Stimulated activated CD8-positive, alpha-beta memory T cell treated with anti-CD3 and anti-CD28 coated beads, Interleukin-4, amount 100 ng/mL, for 4 hours (primary cell): ENCODE measurements around the gene GPR132.
"Not testable (repeated sequence)": the region's sequence is repeated elsewhere in the genome, so short reads cannot be mapped to it uniquely, and the experiment has no call there.

Experiments used
- DNase-seq, 2 donors: peaks; one replicate each; pipeline ENCODE4 v3.0.0-alpha.2; 2020; ENCODE audit warnings: low read depth in 2 of 2, low spot score in 1 of 2

Gene GPR132

DNA sequence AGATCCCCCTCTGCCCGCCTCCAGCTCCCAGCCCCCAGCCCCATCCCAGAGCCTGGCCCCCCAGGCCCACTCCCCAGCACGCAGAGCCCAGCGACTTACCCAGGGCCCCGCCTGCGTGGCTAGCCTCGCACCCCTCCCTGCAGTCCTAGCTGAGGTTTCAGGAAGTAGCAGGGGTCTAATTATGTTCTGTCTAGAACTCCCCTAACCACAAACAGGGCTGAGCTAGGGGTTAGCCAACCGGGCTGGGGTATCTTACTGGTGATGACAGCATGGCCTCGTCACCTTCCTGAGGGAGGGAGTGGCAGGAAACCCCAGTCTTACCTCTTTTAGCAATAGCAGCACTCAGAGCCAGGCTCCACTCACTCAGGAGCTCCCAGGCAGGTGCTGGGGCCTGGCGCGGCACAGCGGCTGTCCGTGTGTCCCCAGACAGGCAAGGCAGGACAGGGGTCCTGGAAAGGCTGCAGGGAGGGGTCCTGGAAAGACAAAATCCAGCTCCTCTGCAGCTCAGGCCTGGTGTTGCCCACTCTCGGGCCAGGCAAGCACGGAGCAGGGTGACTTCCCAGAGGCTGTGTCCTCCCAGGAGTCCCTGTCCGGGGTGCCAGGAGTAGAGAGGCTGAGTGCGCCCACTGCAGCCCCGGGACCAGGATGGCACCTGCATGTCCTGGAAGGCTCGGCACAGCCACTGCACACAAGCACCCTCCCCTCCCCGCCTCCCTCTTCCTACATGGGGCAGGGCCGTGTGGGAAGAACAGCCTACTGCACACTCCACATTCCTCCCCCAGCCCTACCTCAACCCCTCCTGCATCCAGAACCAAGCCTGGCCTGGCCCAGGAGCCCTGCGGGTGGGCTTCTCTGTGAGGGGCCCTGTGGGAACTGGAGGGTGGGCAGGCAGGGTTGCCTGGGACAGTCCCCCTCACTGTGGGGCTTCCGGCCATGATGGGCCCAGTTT lies at the start of gene GPR132:
Gene GPR132 (minus strand): TSS at position 151 of the 949 bp plus-strand sequence. CDS start 10,010 bp downstream, outside the sequence.
- peak; percentile 63 to 82 for DNase-seq

- DNase-seq: not testable (repeated sequence)
These were observed 44.0 kb upstream of the GPR132 start for GRCh38 chr14:105109243-105109642.

DNA sequence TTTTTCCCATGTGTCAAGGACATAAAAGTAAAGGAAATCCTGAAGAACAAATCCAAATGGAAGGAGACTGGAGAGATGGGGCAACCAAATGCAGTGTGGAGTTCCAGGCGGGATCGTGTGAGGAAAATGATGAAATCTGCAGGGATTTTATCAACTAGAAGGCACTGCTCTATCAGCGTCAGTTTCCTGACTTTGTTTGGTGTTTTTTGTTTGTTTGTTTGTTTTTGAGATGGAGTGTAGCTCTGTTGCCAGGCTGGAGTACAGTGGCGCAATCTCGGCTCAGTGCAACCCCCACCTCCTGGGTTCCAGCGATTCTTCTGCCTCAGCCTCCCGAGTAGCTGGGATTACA lies 43.3 kb upstream of the GPR132 start:
- no peak for DNase-seq

DNA sequence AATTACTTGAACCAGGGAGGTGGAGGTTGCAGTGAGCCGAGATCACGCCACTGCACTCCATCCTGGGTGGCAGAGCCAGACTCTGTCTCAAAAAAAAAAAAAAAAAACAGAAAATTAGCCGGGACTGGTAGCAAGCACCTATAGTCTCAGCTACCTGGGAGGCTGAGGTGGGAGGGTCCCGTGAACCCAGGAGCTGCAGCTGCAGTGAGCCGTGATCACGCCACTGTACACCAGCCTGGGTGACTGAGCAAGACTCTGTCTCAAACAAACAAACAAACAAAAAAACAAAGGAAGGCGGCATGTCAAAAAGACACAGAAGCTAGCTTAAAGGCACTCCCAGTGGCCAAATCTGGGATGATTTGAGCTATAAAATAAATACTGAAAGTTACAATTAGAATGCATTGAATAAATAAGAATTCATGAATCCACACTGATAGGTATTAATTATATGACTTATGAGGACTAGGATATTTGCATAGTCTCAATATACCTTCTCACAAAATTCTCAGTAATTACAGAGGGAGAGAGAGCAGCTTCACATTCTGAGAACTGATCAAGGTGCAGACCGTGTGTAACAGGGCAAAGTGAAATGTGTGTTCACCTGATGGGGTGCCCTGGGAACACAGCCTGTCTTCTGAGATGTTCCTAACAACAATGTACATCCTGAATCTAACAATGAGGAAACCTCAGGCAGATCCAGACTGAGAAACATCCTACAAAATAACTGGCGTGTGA lies 42.7 kb upstream of the GPR132 start:
- DNase-seq: no peak

DNA sequence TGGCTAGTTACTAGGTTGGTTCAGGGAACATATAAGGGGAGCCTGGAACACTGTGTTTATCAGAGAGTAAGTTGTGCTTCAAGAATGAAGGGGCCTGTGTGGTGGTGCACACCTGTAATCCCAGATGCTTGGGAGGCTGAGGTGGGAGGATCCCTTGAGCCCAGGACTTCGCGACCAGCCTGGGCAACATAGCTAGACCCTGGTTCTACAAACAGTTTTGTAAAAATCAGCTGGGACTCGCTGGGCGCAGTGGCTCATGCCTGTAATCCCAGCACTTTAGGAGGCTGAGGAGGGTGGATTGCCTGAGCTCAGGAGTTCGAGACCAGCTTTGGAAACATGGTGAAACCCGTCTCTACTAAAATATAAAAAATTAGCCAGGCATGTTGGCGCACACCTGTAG lies 42.1 kb upstream of the GPR132 start:
- DNase-seq: no peak

DNA sequence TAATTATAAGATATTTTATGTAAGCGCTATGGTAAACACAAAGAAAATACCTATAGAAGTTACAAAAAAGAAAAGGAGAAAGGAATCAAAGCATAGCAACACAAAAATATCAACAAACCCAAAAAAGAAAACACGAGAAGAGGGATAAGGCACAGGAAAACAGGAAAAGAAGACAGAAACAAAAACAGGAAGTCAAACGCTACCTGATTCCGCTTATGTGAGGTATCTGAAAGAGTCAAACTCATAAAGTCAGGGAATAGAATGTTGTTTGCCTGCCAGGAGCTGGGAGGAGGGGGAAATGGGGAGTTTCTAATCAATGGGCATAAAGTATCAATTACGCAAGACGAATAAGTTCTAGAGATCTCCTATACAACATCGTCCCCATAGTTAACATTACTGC lies 39.9 kb upstream of the GPR132 start:
- no peak for DNase-seq

- no peak for DNase-seq
These were observed 37.7 kb upstream of the GPR132 start for GRCh38 chr14:105102893-105103292.

DNA sequence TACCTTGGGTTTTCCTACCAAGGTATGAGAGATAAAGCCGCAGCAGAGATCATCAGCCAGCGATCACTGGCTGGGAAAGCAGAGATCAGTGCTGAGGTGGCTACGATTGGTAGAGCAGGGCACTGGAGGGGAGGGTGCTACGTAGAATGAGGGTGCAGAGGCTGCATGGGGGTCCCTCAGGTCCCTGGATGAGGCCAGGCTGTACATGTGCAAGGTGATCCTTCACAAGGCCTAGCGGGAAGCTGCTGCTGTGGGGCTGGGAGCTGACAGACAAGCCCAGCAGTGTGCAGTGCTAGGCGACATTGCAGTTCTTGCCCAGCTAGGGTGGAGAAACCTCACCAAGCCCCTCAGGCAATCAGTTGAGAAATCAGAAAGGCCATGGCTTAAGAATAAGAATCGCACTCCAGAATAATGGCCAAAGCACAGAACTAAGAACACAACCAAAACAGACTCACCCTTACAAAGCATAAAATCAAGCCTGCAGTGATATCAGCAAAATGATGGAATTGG lies 37.2 kb upstream of the GPR132 start:
- no peak for DNase-seq

DNA sequence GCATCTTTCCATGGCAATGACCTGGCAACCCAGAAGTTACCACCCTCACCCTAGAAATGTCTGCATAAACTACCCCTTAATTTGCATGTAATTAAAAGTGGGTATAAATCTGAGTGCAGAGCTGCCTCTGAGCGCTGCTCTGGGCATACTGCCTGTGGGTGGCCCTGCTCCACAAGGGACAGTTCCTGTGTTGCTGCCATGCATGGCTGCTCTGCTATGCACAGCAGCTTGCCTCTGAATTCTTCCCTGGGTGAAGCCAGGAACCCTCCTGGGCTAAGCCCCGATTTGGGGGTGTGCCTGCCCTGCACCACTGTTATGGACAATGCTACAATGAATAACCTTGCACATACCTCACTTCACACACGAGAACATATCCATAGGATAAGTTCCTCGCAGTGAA lies 35.7 kb upstream of the GPR132 start:
- DNase-seq: no peak

- DNase-seq: no peak
These were observed 34.5 kb upstream of the GPR132 start for GRCh38 chr14:105099778-105100177.

- no peak for DNase-seq
These were observed 33.1 kb upstream of the GPR132 start for GRCh38 chr14:105098316-105098715.

GRCh38 chr14:105097794-105098127 lies 32.5 kb upstream of the GPR132 start:
- DNase-seq: no peak

DNA sequence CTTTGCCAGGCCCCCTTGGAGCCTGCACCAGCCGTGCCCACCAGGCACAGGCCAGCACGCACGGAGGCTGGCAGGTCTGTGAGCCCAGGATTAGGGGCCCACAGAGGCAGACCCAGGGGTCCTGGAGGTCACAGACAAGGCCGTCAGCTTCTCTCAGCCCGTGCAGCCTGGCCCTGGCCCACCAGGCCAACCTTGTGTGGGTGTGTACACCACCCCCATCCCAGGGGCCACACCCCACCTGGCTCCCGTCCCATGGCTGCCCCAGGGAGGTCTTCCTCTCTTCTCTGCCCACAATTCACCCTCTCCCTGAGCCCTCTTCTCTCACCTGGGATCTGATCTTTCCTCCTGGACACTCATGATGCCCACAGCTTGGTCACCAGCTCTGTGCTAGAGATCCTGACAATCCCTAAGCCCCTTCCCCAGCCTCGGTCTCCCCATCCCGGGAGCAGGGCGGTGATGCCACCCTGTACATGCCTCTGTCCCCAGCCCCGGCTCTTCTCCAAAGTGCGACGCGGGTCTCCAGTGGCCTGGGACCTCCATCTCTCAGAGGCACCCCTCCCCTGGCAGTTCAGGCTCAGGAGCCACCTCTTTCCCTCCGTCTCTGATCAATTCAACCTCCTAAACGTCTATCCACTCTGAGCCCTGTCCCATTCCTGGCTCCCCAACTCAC lies 31.1 kb upstream of the GPR132 start:
- no peak for DNase-seq

DNA sequence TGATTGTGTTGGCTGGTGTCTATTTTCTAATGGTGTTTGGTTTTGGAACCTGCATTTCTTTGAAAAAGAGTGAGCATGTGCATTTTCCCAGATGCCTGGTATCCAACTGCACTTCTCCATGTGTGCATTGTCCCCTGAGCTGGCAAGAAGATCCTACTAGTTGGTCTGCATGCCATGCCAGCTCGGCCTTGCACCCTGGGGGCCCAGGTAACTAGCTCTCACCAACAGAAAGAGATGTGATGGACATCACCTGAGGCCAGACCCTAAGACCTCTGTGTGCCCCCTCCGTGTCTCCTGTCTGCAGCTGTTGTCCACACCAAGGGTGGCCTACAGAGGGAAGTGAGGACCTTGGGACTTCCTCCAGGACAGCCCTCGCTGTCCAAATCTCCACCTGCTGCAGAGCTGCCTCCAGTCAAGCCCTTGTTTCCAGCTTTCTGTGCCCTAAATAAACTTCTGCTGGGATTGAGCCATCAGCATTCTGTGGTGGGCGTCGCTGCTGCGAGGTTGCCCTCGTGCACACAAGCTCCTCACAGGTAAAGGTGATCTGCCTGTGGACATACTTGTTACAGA lies 30.1 kb upstream of the GPR132 start:
- no peak for DNase-seq

- DNase-seq: no peak
These were observed 29.1 kb upstream of the GPR132 start for GRCh38 chr14:105094193-105094907.

- DNase-seq: peak; percentile 34 to 68
These were observed 28.4 kb upstream of the GPR132 start for GRCh38 chr14:105093431-105094192.

DNA sequence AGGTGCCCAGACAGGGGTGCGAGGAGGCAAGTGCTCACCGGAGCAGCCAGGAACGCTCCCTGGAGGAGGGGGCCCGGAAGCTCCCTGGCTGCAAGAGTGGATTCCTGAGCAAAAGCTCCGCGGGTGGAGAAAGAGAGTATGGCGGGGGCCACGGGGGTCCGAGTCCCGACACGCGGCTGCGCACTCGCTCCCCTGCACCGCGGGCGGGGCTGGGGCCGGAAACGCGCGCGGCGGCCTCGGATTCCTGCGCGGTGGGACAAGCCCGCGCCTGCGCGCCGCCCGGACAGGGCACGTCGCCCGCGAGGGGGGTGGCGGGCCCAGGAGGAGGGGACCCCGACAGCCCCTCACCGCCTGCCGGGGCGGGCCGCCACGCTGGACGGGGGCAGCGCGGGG lies 27.8 kb upstream of the GPR132 start:
- peak in 1 of 2 donors; percentile 28 for DNase-seq

GRCh38 chr14:105092171-105093037 lies 27.2 kb upstream of the GPR132 start:
- no peak for DNase-seq
